SH-SY5Y (cell line): ENCODE data around the gene SKA2.

Experiments
- GATA2 ChIP-seq: IDR thresholded peaks from 2 replicates; pipeline ENCODE4 v1.6.1; 2011; ENCODE audit warnings: mild to moderate bottlenecking, low read depth, low read length
- GATA3 ChIP-seq: IDR thresholded peaks from 2 replicates; pipeline ENCODE4 v1.6.1; 2011; ENCODE audit warnings: low read depth, mild to moderate bottlenecking, low read length, moderate library complexity

Gene SKA2

GRCh38 chr17:59094861-59095530 lies 60.0 kb downstream of the SKA2 start:
- TF ChIP-seq GATA2 (peak; percentile 49), GATA3 (no peak; the same call in 1 of the 2 replicates)

- no peak for TF ChIP-seq GATA2
- no peak for TF ChIP-seq GATA3
These were observed 61.2 kb downstream of the SKA2 start for GRCh38 chr17:59093702-59094231.

GRCh38 chr17:59093145-59093701 lies 61.8 kb downstream of the SKA2 start:
- TF ChIP-seq GATA3 (no peak), GATA2 (no peak)

GRCh38 chr17:59084154-59084553 lies 70.8 kb downstream of the SKA2 start:
- no peak for TF ChIP-seq GATA3
- no peak for TF ChIP-seq GATA2

GRCh38 chr17:59074494-59074893 lies 80.5 kb downstream of the SKA2 start:
- no peak for TF ChIP-seq GATA3
- no peak for TF ChIP-seq GATA2

GRCh38 chr17:59073972-59074371 lies 81.0 kb downstream of the SKA2 start:
- TF ChIP-seq GATA2 (no peak), GATA3 (no peak)

GRCh38 chr17:59069856-59070255 lies 85.1 kb downstream of the SKA2 start:
- no peak for TF ChIP-seq GATA2
- no peak for TF ChIP-seq GATA3

- TF ChIP-seq GATA2: no peak
- no peak for TF ChIP-seq GATA3
These were observed 87.2 kb downstream of the SKA2 start for GRCh38 chr17:59067756-59068155.

GRCh38 chr17:59067340-59067739 lies 87.6 kb downstream of the SKA2 start:
- TF ChIP-seq GATA3 (no peak), GATA2 (no peak)

- TF ChIP-seq GATA2: no peak
- TF ChIP-seq GATA3: no peak
These were observed 92.5 kb downstream of the SKA2 start for GRCh38 chr17:59062509-59062908.
